Stomach (tissue), 4 donors: ENCODE data around the gene COL27A1.

Source experiments
- EP300 ChIP-seq: sonication (generic); formaldehyde crosslinking; IDR thresholded peaks from one replicate; pipeline ENCODE4 v1.6.1; 2017; ENCODE audit warnings: antibody characterized with exemption
- TF ChIP-seq, protein P1 (sequence below), 7 experiments: fragments of 450-650 bp in 4 of 7; fragments of 200-600 bp in 3 of 7; sonication (generic) in 3 of 7; IDR thresholded peaks; one replicate each; pipeline ENCODE4 v1.5.1; 2016 to 2019; ENCODE audit warnings: antibody characterized with exemption in 7 of 7, control low read depth in 2 of 7, mild to moderate bottlenecking in 1 of 7

- TF ChIP-seq, protein P1, sequence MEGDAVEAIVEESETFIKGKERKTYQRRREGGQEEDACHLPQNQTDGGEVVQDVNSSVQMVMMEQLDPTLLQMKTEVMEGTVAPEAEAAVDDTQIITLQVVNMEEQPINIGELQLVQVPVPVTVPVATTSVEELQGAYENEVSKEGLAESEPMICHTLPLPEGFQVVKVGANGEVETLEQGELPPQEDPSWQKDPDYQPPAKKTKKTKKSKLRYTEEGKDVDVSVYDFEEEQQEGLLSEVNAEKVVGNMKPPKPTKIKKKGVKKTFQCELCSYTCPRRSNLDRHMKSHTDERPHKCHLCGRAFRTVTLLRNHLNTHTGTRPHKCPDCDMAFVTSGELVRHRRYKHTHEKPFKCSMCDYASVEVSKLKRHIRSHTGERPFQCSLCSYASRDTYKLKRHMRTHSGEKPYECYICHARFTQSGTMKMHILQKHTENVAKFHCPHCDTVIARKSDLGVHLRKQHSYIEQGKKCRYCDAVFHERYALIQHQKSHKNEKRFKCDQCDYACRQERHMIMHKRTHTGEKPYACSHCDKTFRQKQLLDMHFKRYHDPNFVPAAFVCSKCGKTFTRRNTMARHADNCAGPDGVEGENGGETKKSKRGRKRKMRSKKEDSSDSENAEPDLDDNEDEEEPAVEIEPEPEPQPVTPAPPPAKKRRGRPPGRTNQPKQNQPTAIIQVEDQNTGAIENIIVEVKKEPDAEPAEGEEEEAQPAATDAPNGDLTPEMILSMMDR (IDR thresholded peaks at IDR 0.05) = no peak
- no peak for TF ChIP-seq EP300
Measured at GRCh38 chr9:114178076-114178475, 22.7 kb downstream of the COL27A1 start.
